Measurements from ENCODE around the gene RPL32. TPM values are rescaled to one million over a fixed set of nuclear protein-coding genes. Genes with fewer than 3 reads are reported as not detected.

Gene RPL32
- total and polyA plus RNA-seq, 9 of the 15 experiments (the other 6 are each of a cell fraction or from before 2014, with no cell fraction given), result 2,738 to 6,200 (median 4,286) TPM

- Histone ChIP-seq H3K9me3 (replicated peaks; ENCODE audit: control insufficient read depth, insufficient read depth, low read depth, low read length) (no peaks in the 10 kb centered on the region), H3K27me3 (ENCODE audit: control insufficient read depth in 2 of 2, insufficient read depth in 2 of 2, low read length in 2 of 2) (no peaks in the 10 kb centered on the region), H3K4me3 (no peak overlapping the region), H3K9me1 (ENCODE audit: control insufficient read depth, insufficient read depth, low read length) (no peaks in the 10 kb centered on the region), H3K36me3 (ENCODE audit: control insufficient read depth, insufficient read depth, low read length) (peaks cover 43% of the 10 kb centered on the region; the same call in 2 of the 3 replicates), H3K27ac (ENCODE audit: extremely low read depth, low read depth, low read length) (no peak overlapping the region), H3K79me2 (ENCODE audit: control insufficient read depth, insufficient read depth, low read length) (no peaks in the 10 kb centered on the region), H3K9ac (ENCODE audit: insufficient read depth in 1 of 2, low read depth in 2 of 2, low read length in 2 of 2) (no peak overlapping the region), H3K4me2 (ENCODE audit: insufficient read depth, low read length) (no peak overlapping the region), H3K4me1 (replicated peaks in 1 of 2; ENCODE audit: control insufficient read depth in 2 of 2, insufficient read depth in 2 of 2, low read length in 2 of 2) (peaks cover 9 to 17% of the 10 kb centered on the region in 2 experiments; a peak in 4 of 5 replicates), H4K20me1 (replicated peaks; ENCODE audit: control insufficient read depth, insufficient read depth, low read length) (no peaks in the 10 kb centered on the region), H2AFZ (ENCODE audit: low read depth, low read length) (no peak overlapping the region)
- TF ChIP-seq KAT2B (IDR thresholded peaks at IDR 0.05; ENCODE audit: low read depth, low read length), result no peak
- no peak for TF ChIP-seq ARID4B (CRISPR knock-in tag; IDR thresholded peaks at IDR 0.05)
- no peak for TF ChIP-seq NR4A1 (CRISPR knock-in tag; IDR thresholded peaks at IDR 0.05)
- TF ChIP-seq NR4A1 (tag; IDR thresholded peaks at IDR 0.05), result no peak
- no peak for TF ChIP-seq MBD2 (IDR thresholded peaks at IDR 0.05; ENCODE audit: borderline replicate concordance, low read depth)
- TF ChIP-seq THAP12 (CRISPR knock-in tag; IDR thresholded peaks at IDR 0.05), result no peak
- no peak for TF ChIP-seq RFX1 (IDR thresholded peaks at IDR 0.05)
- in situ Hi-C loops (cut with MboI), result no loop called here
- BruUV-seq (replicated peaks), result no TSS peak
- ChIA-PET CTCF (ENCODE audit: low intra/inter-chr PET ratio) (no interaction called here), POLR2A (interaction anchor here (0.6 to 7.5 kb wide), 7 partner anchors 10 to 87 kb away, joined by 3 to 108 read pairs (median 21); partner anchors contain the start of genes CAND2 and RPL32)
- WGBS (ENCODE audit: insufficient coverage, low coverage, missing lambda C conversion rate), result 36% methylated on average over 2 of the region's 2 CpGs
- ATAC-seq (no peak), FAIRE-seq (no peak), DNase-seq (ENCODE audit: extremely low read depth in 1 of 4, low spot score in 3 of 4) (no peak)
- intact Hi-C loops (cut with micrococcal nuclease), result no loop called here
These were observed 32.8 kb downstream of the RPL32 start for GRCh38 chr3:12808587-12808986.
